Mesenchymal stem cell (in vitro differentiated cells and primary cell): Measurements from ENCODE around the gene CDC37L1.

Experiments
- DNase-seq: peaks from one replicate; pipeline ENCODE4 v3.0.0-alpha.2; 2013
- H2AFZ ChIP-seq: one replicate; pipeline ENCODE4 v1.6.1; 2013; ENCODE audit warnings: low read depth, mild to moderate bottlenecking, control low read depth, inconsistent platforms, low read length, moderate library complexity
- H2AK5ac ChIP-seq: 2 replicates; pipeline ENCODE4 v1.6.1; 2013; ENCODE audit warnings: low read length, moderate library complexity, mild to moderate bottlenecking, inconsistent platforms; ENCODE audit not compliant: severe bottlenecking
- H2BK120ac ChIP-seq: one replicate; pipeline ENCODE4 v1.6.1; 2013; ENCODE audit warnings: low read depth, mild to moderate bottlenecking, inconsistent platforms, low read length, moderate library complexity
- H2BK12ac ChIP-seq, 2 experiments: one replicate each; pipeline ENCODE4 v1.6.1; 2013; ENCODE audit warnings: inconsistent platforms in 2 of 2, low read length in 2 of 2, mild to moderate bottlenecking in 2 of 2, moderate library complexity in 2 of 2, control low read depth in 1 of 2
- H2BK15ac ChIP-seq: one replicate; pipeline ENCODE4 v1.6.1; 2013; ENCODE audit warnings: mild to moderate bottlenecking, low read depth, inconsistent platforms; ENCODE audit not compliant: poor library complexity, severe bottlenecking
- H2BK5ac ChIP-seq: 2 replicates; pipeline ENCODE4 v1.6.1; 2013; ENCODE audit warnings: low read depth, mild to moderate bottlenecking, low read length, control low read depth, inconsistent platforms; ENCODE audit not compliant: poor library complexity, severe bottlenecking
- H3K14ac ChIP-seq, 2 experiments: one replicate each; pipeline ENCODE4 v1.6.1; 2013; ENCODE audit warnings: inconsistent platforms in 2 of 2, low read length in 2 of 2, control low read depth in 1 of 2, mild to moderate bottlenecking in 1 of 2, moderate library complexity in 1 of 2
- H3K18ac ChIP-seq, 2 experiments: one replicate each; pipeline ENCODE4 v1.6.1; 2013; ENCODE audit warnings: inconsistent platforms in 2 of 2, low read length in 2 of 2, control low read depth in 1 of 2, low read depth in 1 of 2, mild to moderate bottlenecking in 1 of 2
- H3K23ac ChIP-seq, 2 experiments: one replicate each; pipeline ENCODE4 v1.6.1; 2013; ENCODE audit warnings: inconsistent platforms in 2 of 2, low read length in 2 of 2, mild to moderate bottlenecking in 2 of 2, moderate library complexity in 2 of 2, control low read depth in 1 of 2
- H3K27ac ChIP-seq: 2 replicates; pipeline ENCODE4 v1.5.1; 2013; ENCODE audit warnings: mild to moderate bottlenecking, moderate library complexity, low read length, control low read depth, inconsistent platforms; ENCODE audit not compliant: poor library complexity, severe bottlenecking
- H3K27me3 ChIP-seq, 2 experiments: 2 replicates each; pipeline versions ENCODE4 v1.6.1 to v1.7.0; 2013; ENCODE audit warnings: low read length in 2 of 2, mild to moderate bottlenecking in 2 of 2, moderate library complexity in 2 of 2, control low read depth in 1 of 2, inconsistent platforms in 1 of 2; ENCODE audit not compliant: control insufficient read depth in 1 of 2, insufficient read depth in 1 of 2
- H3K36me3 ChIP-seq, 2 experiments: 2 replicates each; pipeline versions ENCODE4 v1.6.1 to v1.7.0; 2013; ENCODE audit warnings: low read length in 2 of 2, control low read depth in 1 of 2, inconsistent platforms in 1 of 2, low read depth in 1 of 2, mild to moderate bottlenecking in 1 of 2; ENCODE audit not compliant: insufficient read depth in 2 of 2, control insufficient read depth in 1 of 2
- H3K4ac ChIP-seq, 2 experiments: one replicate each; pipeline ENCODE4 v1.6.1; 2013; ENCODE audit warnings: inconsistent platforms in 2 of 2, low read length in 2 of 2, mild to moderate bottlenecking in 2 of 2, moderate library complexity in 2 of 2, control low read depth in 1 of 2, low read depth in 1 of 2
- H3K4me1 ChIP-seq: 2 replicates; pipeline ENCODE4 v1.6.1; 2013; ENCODE audit warnings: low read depth, low read length, control low read depth; ENCODE audit not compliant: control insufficient read depth, insufficient read depth
- H3K4me2 ChIP-seq: 2 replicates; pipeline ENCODE4 v1.6.1; 2013; ENCODE audit warnings: low read length, mild to moderate bottlenecking, inconsistent platforms; ENCODE audit not compliant: poor library complexity, severe bottlenecking
- H3K4me3 ChIP-seq, 2 experiments: 2 replicates each; pipeline versions ENCODE4 v1.5.1 to v1.7.0; 2013; ENCODE audit warnings: low read length in 2 of 2, mild to moderate bottlenecking in 2 of 2, control low read depth in 1 of 2, low read depth in 1 of 2; ENCODE audit not compliant: insufficient read depth in 1 of 2
- H3K79me1 ChIP-seq: replicated peaks from 2 replicates; pipeline ENCODE4 v1.6.1; 2013; ENCODE audit warnings: mild to moderate bottlenecking, control low read depth, low read length, inconsistent platforms; ENCODE audit not compliant: poor library complexity, severe bottlenecking
- H3K9ac ChIP-seq: 2 replicates; pipeline ENCODE4 v1.7.0; 2013; ENCODE audit warnings: mild to moderate bottlenecking, low read length, moderate library complexity
- H3K9me3 ChIP-seq: 2 replicates; pipeline ENCODE4 v1.7.0; 2013; ENCODE audit warnings: mild to moderate bottlenecking, low read length; ENCODE audit not compliant: control insufficient read depth
- H4K8ac ChIP-seq: one replicate; pipeline ENCODE4 v1.6.1; 2013; ENCODE audit warnings: inconsistent platforms, mild to moderate bottlenecking, low read length, moderate library complexity
- H4K91ac ChIP-seq: one replicate; pipeline ENCODE4 v1.6.1; 2013; ENCODE audit warnings: mild to moderate bottlenecking, low read length, inconsistent platforms
- WGBS: methylation state at CpG from one replicate; pipeline ENCODE4 v1.1.7; 2013; ENCODE audit warnings: mixed read lengths; 5-methylcytosine and 5-hydroxymethylcytosine counted together

The CDC37L1 gene

DNA sequence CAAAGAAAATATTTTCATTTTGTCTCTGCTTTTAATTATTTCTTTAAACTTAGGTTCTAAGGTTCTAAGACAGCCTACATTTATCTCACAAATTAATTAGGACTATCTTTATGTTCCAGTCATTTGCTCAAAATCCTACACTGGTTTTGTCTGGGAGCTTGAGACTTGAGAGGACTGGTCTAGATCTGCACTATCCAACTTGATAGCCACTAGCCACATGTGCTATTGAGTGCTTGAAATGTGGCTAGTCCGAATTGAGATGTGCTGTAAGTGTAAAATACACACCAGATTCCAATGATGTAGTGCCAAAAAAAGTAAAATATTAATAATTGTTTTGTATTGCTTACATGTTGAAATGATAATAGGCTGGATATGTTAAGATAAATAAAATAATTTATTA is 7.2 kb downstream of the CDC37L1 start:
- peaks cover 7 to 49% of the 10 kb centered on the region in 2 experiments for H3K36me3 ChIP-seq
- DNase-seq = no peak
- no peak overlapping the region for H2BK120ac ChIP-seq
- no peak overlapping the region for H3K9ac ChIP-seq
- no peaks in the 10 kb centered on the region for H3K4me1 ChIP-seq
- no peak overlapping the region for H2BK15ac ChIP-seq
- no peak overlapping the region for H2AFZ ChIP-seq
- no peak overlapping the region for H2BK12ac ChIP-seq
- H4K8ac ChIP-seq = no peak overlapping the region
- H3K18ac ChIP-seq = no peak overlapping the region
- H3K4me2 ChIP-seq = no peak overlapping the region
- no peaks in the 10 kb centered on the region for H3K27me3 ChIP-seq
- H3K4ac ChIP-seq = no peak overlapping the region
- no peak overlapping the region for H3K14ac ChIP-seq
- no CpG with 5 or more reads among the region's 1 CpG for WGBS
- no peak overlapping the region for H3K4me3 ChIP-seq
- no peak overlapping the region for H2BK5ac ChIP-seq
- no peak overlapping the region for H3K27ac ChIP-seq
- H3K9me3 ChIP-seq = no peaks in the 10 kb centered on the region
- peaks cover 12% of the 10 kb centered on the region for H3K79me1 ChIP-seq
- H3K23ac ChIP-seq = no peak overlapping the region
- no peak overlapping the region for H4K91ac ChIP-seq
- no peak overlapping the region for H2AK5ac ChIP-seq

DNA sequence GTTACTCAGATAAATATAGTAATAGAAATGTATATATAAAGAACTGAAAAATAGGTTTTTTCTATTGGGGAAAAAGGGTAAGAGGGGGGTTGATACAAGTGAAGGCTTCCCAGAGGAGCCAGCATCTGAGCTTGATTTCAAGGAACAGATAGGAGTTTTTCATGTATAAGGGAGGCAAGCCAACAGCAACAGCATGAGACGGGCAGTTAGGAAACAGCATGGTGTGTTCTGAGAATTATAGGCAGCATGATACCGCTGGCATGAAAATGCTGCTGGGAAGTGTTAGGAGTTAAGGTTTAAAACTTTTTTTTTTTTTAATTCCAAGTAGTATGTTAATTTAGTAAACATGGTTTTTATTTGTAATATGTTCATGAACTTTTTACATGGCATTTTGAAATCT is 9.7 kb downstream of the CDC37L1 start:
- 94% methylated on average over 2 of the region's 2 CpGs for WGBS

DNA sequence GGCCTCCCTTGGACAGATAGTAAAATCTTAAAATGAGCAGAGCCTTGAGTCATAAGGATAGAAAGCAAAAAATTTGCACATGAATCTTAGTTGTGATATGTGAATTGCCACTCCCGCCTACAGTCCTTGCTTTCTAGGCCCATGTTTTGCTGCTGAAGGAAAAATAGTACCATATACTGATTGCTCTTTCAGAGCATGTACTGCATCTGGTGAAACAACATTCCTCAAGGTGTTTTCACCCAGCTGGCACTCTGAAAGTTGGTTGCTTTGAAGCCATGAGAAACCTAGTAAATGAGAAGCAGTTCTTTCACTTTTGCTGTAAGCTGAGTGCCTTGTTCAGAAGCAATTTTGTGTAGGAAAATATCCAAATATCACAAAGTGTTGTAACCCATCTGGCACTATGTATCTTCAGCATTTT is 10.3 kb downstream of the CDC37L1 start:
- 92% methylated on average over 1 of the region's 1 CpG for WGBS

More for the DNA sequence above, 9.7 kb downstream of the CDC37L1 start:
- H3K18ac ChIP-seq = no peak overlapping the region
- peaks cover 7 to 44% of the 10 kb centered on the region in 2 experiments for H3K36me3 ChIP-seq
- no peak overlapping the region for H2BK12ac ChIP-seq
- no peak overlapping the region for H4K8ac ChIP-seq
- no peak overlapping the region for H2AFZ ChIP-seq
- H3K4me2 ChIP-seq = no peak overlapping the region
- H2BK120ac ChIP-seq = no peak overlapping the region
- no peak overlapping the region for H3K4me3 ChIP-seq
- H3K27ac ChIP-seq = no peak overlapping the region
- H2AK5ac ChIP-seq = no peak overlapping the region
- H2BK5ac ChIP-seq = no peak overlapping the region
- no peak for DNase-seq
- no peak overlapping the region for H2BK15ac ChIP-seq
- no peaks in the 10 kb centered on the region for H3K9me3 ChIP-seq
- peaks cover 13% of the 10 kb centered on the region for H3K79me1 ChIP-seq
- H3K4ac ChIP-seq = no peak overlapping the region
- H3K14ac ChIP-seq = no peak overlapping the region
- peak overlapping the region; percentile 40 for H3K9ac ChIP-seq
- no peak overlapping the region for H3K23ac ChIP-seq
- H4K91ac ChIP-seq = no peak overlapping the region
- H3K4me1 ChIP-seq = no peaks in the 10 kb centered on the region
- no peaks in the 10 kb centered on the region for H3K27me3 ChIP-seq

DNA sequence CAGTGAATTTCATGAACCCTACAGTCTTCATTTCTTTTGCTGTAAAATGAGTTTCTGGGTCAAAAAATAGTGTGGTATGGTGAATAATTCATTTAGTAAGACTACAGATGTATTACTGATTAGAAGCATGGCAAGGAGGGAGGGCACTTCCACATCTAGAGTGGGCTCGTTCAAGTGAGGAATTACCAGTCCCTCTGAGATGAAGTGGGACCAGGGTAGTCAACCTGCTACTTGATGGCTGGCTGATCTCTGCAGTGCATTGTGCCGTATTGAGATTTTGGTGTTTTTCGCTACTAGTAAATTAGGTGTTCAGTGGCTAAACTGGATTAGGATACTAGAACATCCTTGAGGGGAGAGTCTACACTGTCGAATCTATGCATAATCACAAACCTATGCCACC is 10.8 kb downstream of the CDC37L1 start:
- Histone ChIP-seq H3K27ac (no peak overlapping the region), H3K9me3 (no peaks in the 10 kb centered on the region), H3K4ac (no peak overlapping the region), H3K27me3 (no peaks in the 10 kb centered on the region), H2AK5ac (no peak overlapping the region), H3K4me1 (no peaks in the 10 kb centered on the region), H2AFZ (no peak overlapping the region), H3K18ac (no peak overlapping the region), H4K91ac (no peak overlapping the region), H3K23ac (no peak overlapping the region), H2BK12ac (no peak overlapping the region), H3K9ac (peak overlapping the region; percentile 40), H3K4me3 (no peak overlapping the region), H2BK5ac (no peak overlapping the region), H3K79me1 (peaks cover 11% of the 10 kb centered on the region), H3K36me3 (peaks cover 10 to 49% of the 10 kb centered on the region in 2 experiments), H4K8ac (no peak overlapping the region), H2BK15ac (no peak overlapping the region), H3K4me2 (no peak overlapping the region), H3K14ac (no peak overlapping the region), H2BK120ac (no peak overlapping the region)
- no peak for DNase-seq
- WGBS = 97% methylated on average over 3 of the region's 4 CpGs

More for the DNA sequence above, 10.3 kb downstream of the CDC37L1 start:
- Histone ChIP-seq H3K9ac (peak overlapping the region; percentile 40), H4K8ac (no peak overlapping the region), H2BK15ac (no peak overlapping the region), H3K79me1 (peaks cover 14% of the 10 kb centered on the region), H2BK5ac (no peak overlapping the region), H3K27me3 (no peaks in the 10 kb centered on the region), H3K18ac (no peak overlapping the region), H2AK5ac (no peak overlapping the region), H3K14ac (no peak overlapping the region), H3K4ac (no peak overlapping the region), H3K23ac (no peak overlapping the region), H3K4me3 (no peak overlapping the region), H3K36me3 (peaks cover 10 to 49% of the 10 kb centered on the region in 2 experiments), H3K4me2 (no peak overlapping the region), H3K9me3 (no peaks in the 10 kb centered on the region), H2BK12ac (no peak overlapping the region), H3K27ac (no peak overlapping the region), H2BK120ac (no peak overlapping the region), H4K91ac (no peak overlapping the region), H3K4me1 (no peaks in the 10 kb centered on the region), H2AFZ (no peak overlapping the region)
- no peak for DNase-seq
